ENCODE data around the gene IL31RA.

Gene IL31RA

GRCh38 chr5:55851675-55851979 lies 470 bp downstream of the IL31RA start:
- no peak for DNase-seq (ENCODE audit: low read depth)
- H3K4me3 ChIP-seq (ENCODE audit: control insufficient read depth, low read depth, low read length), result no peak overlapping the region
- no peak for TF ChIP-seq CTCF (conservative IDR thresholded peaks at IDR 0.05; ENCODE audit: control insufficient read depth, insufficient read depth, low read depth, low read length)

DNA sequence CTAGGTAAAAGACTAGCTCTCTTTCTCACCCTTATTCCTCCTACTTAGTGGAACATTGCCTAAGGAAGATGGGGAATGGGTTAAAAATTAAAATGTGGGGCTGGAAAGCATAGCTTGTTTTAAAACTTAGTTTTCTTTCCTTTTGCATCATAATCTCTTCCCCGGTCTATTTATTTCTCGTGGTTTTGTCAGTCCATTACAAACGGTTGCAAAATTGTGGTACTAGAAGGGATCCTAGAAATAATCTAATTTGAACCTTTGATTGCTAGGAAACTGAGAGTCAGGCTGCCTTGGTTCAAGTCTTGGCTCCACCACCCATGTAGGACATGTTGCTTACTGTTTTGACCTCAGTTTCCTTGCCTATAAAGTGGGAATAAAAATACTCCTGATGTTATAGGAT lies 1.3 kb downstream of the IL31RA start:
- TF ChIP-seq CTCF (conservative IDR thresholded peaks at IDR 0.05; ENCODE audit: control insufficient read depth, insufficient read depth, low read depth, low read length), result no peak
- no peak overlapping the region for H3K4me3 ChIP-seq (ENCODE audit: control insufficient read depth, low read depth, low read length)
- peak; percentile 8 for DNase-seq (ENCODE audit: low read depth)

GRCh38 chr5:55853041-55853670 lies 2.0 kb downstream of the IL31RA start:
- no peak overlapping the region for H3K4me3 ChIP-seq (ENCODE audit: control insufficient read depth, low read depth, low read length)
- TF ChIP-seq CTCF (conservative IDR thresholded peaks at IDR 0.05; ENCODE audit: control insufficient read depth, insufficient read depth, low read depth, low read length), result no peak

GRCh38 chr5:55853818-55854217 lies 2.7 kb downstream of the IL31RA start:
- no peak overlapping the region for H3K4me3 ChIP-seq (ENCODE audit: control insufficient read depth, low read depth, low read length)

More at GRCh38 chr5:55853041-55853670, 2.0 kb downstream of the IL31RA start:
- peak; percentile 19 for DNase-seq (ENCODE audit: low read depth)

GRCh38 chr5:55855509-55855908 lies 4.4 kb downstream of the IL31RA start:
- peak; percentile 10 for DNase-seq (ENCODE audit: low read depth)
- no peak overlapping the region for H3K4me3 ChIP-seq (ENCODE audit: control insufficient read depth, low read depth, low read length)
- TF ChIP-seq CTCF (conservative IDR thresholded peaks at IDR 0.05; ENCODE audit: control insufficient read depth, insufficient read depth, low read depth, low read length), result peak; percentile 9

More at GRCh38 chr5:55853818-55854217, 2.7 kb downstream of the IL31RA start:
- TF ChIP-seq CTCF (conservative IDR thresholded peaks at IDR 0.05; ENCODE audit: control insufficient read depth, insufficient read depth, low read depth, low read length), result no peak
- peak; percentile 82 for DNase-seq (ENCODE audit: low read depth)

- TF ChIP-seq CTCF (conservative IDR thresholded peaks at IDR 0.05; ENCODE audit: control insufficient read depth, insufficient read depth, low read depth, low read length), result no peak
- no peak overlapping the region for H3K4me3 ChIP-seq (ENCODE audit: control insufficient read depth, low read depth, low read length)
- no peak for DNase-seq (ENCODE audit: low read depth)
Measured at GRCh38 chr5:55856516-55857246, 5.5 kb downstream of the IL31RA start.
